ENCODE results near the gene SLC2A14.
"Not testable (repeated sequence)": the region's sequence is repeated elsewhere in the genome, so short reads cannot be mapped to it uniquely, and the experiment has no call there.

Gene SLC2A14

GRCh38 chr12:7842444-7842843, 30.3 kb downstream of the SLC2A14 start:
- H3K4me3 ChIP-seq (ENCODE audit: low read length); H3K36me3 ChIP-seq (ENCODE audit: control insufficient read depth, insufficient read depth, low read length): not testable (repeated sequence)

GRCh38 chr12:7839848-7840247, 32.9 kb downstream of the SLC2A14 start:
- not testable (repeated sequence) for H3K36me3 ChIP-seq (ENCODE audit: control insufficient read depth, insufficient read depth, low read length); H3K27me3 ChIP-seq (ENCODE audit: control insufficient read depth, insufficient read depth, low read length); H3K9me3 ChIP-seq (ENCODE audit: control insufficient read depth, low read length); H3K4me1 ChIP-seq (ENCODE audit: control insufficient read depth, insufficient read depth, low read length); H3K9ac ChIP-seq (ENCODE audit: low read length); H3K4me3 ChIP-seq (ENCODE audit: low read length)

More at GRCh38 chr12:7842444-7842843, 30.3 kb downstream of the SLC2A14 start:
- H3K4me1 ChIP-seq (ENCODE audit: control insufficient read depth, insufficient read depth, low read length); H3K9me3 ChIP-seq (ENCODE audit: control insufficient read depth, low read length); H3K27me3 ChIP-seq (ENCODE audit: control insufficient read depth, insufficient read depth, low read length); H3K9ac ChIP-seq (ENCODE audit: low read length): not testable (repeated sequence)

GRCh38 chr12:7839226-7839625, 33.5 kb downstream of the SLC2A14 start:
- not testable (repeated sequence) for H3K4me3 ChIP-seq (ENCODE audit: low read length); H3K9ac ChIP-seq (ENCODE audit: low read length); H3K4me1 ChIP-seq (ENCODE audit: control insufficient read depth, insufficient read depth, low read length)

GRCh38 chr12:7837366-7837765, 35.3 kb downstream of the SLC2A14 start:
- Histone ChIP-seq H3K4me1 (ENCODE audit: control insufficient read depth, insufficient read depth, low read length) (no peaks in the 10 kb centered on the region), H3K9ac (ENCODE audit: low read length) (no peak overlapping the region), H3K27me3 (ENCODE audit: control insufficient read depth, insufficient read depth, low read length) (no peaks in the 10 kb centered on the region), H3K4me3 (ENCODE audit: low read length) (no peak overlapping the region), H3K9me3 (ENCODE audit: control insufficient read depth, low read length) (no peaks in the 10 kb centered on the region), H3K36me3 (ENCODE audit: control insufficient read depth, insufficient read depth, low read length) (no peaks in the 10 kb centered on the region)

More at GRCh38 chr12:7839226-7839625, 33.5 kb downstream of the SLC2A14 start:
- not testable (repeated sequence) for H3K27me3 ChIP-seq (ENCODE audit: control insufficient read depth, insufficient read depth, low read length); H3K9me3 ChIP-seq (ENCODE audit: control insufficient read depth, low read length); H3K36me3 ChIP-seq (ENCODE audit: control insufficient read depth, insufficient read depth, low read length)

GRCh38 chr12:7835766-7836165, 36.9 kb downstream of the SLC2A14 start:
- Histone ChIP-seq H3K27me3 (ENCODE audit: control insufficient read depth, insufficient read depth, low read length) (no peaks in the 10 kb centered on the region), H3K4me1 (ENCODE audit: control insufficient read depth, insufficient read depth, low read length) (no peaks in the 10 kb centered on the region), H3K9ac (ENCODE audit: low read length) (no peak overlapping the region), H3K4me3 (ENCODE audit: low read length) (no peak overlapping the region), H3K36me3 (ENCODE audit: control insufficient read depth, insufficient read depth, low read length) (no peaks in the 10 kb centered on the region), H3K9me3 (ENCODE audit: control insufficient read depth, low read length) (no peaks in the 10 kb centered on the region)

- Histone ChIP-seq H3K9ac (ENCODE audit: low read length) (no peak overlapping the region), H3K9me3 (ENCODE audit: control insufficient read depth, low read length) (no peaks in the 10 kb centered on the region), H3K4me1 (ENCODE audit: control insufficient read depth, insufficient read depth, low read length) (no peaks in the 10 kb centered on the region), H3K36me3 (ENCODE audit: control insufficient read depth, insufficient read depth, low read length) (no peaks in the 10 kb centered on the region), H3K27me3 (ENCODE audit: control insufficient read depth, insufficient read depth, low read length) (no peaks in the 10 kb centered on the region), H3K4me3 (ENCODE audit: low read length) (no peak overlapping the region)
Observed at GRCh38 chr12:7835116-7835515, 37.6 kb downstream of the SLC2A14 start.

GRCh38 chr12:7834701-7835100, 38.0 kb downstream of the SLC2A14 start:
- Histone ChIP-seq H3K9me3 (ENCODE audit: control insufficient read depth, low read length) (no peaks in the 10 kb centered on the region), H3K4me3 (ENCODE audit: low read length) (no peak overlapping the region), H3K4me1 (ENCODE audit: control insufficient read depth, insufficient read depth, low read length) (no peaks in the 10 kb centered on the region), H3K36me3 (ENCODE audit: control insufficient read depth, insufficient read depth, low read length) (no peaks in the 10 kb centered on the region), H3K9ac (ENCODE audit: low read length) (no peak overlapping the region), H3K27me3 (ENCODE audit: control insufficient read depth, insufficient read depth, low read length) (no peaks in the 10 kb centered on the region)

- no peaks in the 10 kb centered on the region for H3K27me3 ChIP-seq (ENCODE audit: control insufficient read depth, insufficient read depth, low read length)
- no peaks in the 10 kb centered on the region for H3K4me1 ChIP-seq (ENCODE audit: control insufficient read depth, insufficient read depth, low read length)
- no peaks in the 10 kb centered on the region for H3K36me3 ChIP-seq (ENCODE audit: control insufficient read depth, insufficient read depth, low read length)
- no peak overlapping the region for H3K4me3 ChIP-seq (ENCODE audit: low read length)
- no peaks in the 10 kb centered on the region for H3K9me3 ChIP-seq (ENCODE audit: control insufficient read depth, low read length)
- H3K9ac ChIP-seq (ENCODE audit: low read length): no peak overlapping the region
Observed at GRCh38 chr12:7833831-7834230, 38.9 kb downstream of the SLC2A14 start.

- H3K4me1 ChIP-seq (ENCODE audit: control insufficient read depth, insufficient read depth, low read length); H3K9me3 ChIP-seq (ENCODE audit: control insufficient read depth, low read length); H3K36me3 ChIP-seq (ENCODE audit: control insufficient read depth, insufficient read depth, low read length); H3K4me3 ChIP-seq (ENCODE audit: low read length); H3K27me3 ChIP-seq (ENCODE audit: control insufficient read depth, insufficient read depth, low read length): not testable (repeated sequence)
- peak overlapping the region; percentile 1 for H3K9ac ChIP-seq (ENCODE audit: low read length)
Observed at GRCh38 chr12:7833201-7833600, 39.5 kb downstream of the SLC2A14 start.

- Histone ChIP-seq H3K4me1 (ENCODE audit: control insufficient read depth, insufficient read depth, low read length) (no peaks in the 10 kb centered on the region), H3K4me3 (ENCODE audit: low read length) (no peak overlapping the region), H3K36me3 (ENCODE audit: control insufficient read depth, insufficient read depth, low read length) (no peaks in the 10 kb centered on the region)
Observed at GRCh38 chr12:7832059-7832696, 40.5 kb downstream of the SLC2A14 start.

GRCh38 chr12:7829737-7830136, 43.0 kb downstream of the SLC2A14 start:
- H3K4me1 ChIP-seq (ENCODE audit: control insufficient read depth, insufficient read depth, low read length); H3K9ac ChIP-seq (ENCODE audit: low read length); H3K27me3 ChIP-seq (ENCODE audit: control insufficient read depth, insufficient read depth, low read length); H3K36me3 ChIP-seq (ENCODE audit: control insufficient read depth, insufficient read depth, low read length); H3K9me3 ChIP-seq (ENCODE audit: control insufficient read depth, low read length); H3K4me3 ChIP-seq (ENCODE audit: low read length): not testable (repeated sequence)

More at GRCh38 chr12:7832059-7832696, 40.5 kb downstream of the SLC2A14 start:
- Histone ChIP-seq H3K9ac (ENCODE audit: low read length) (no peak overlapping the region), H3K27me3 (ENCODE audit: control insufficient read depth, insufficient read depth, low read length) (peaks cover 2% of the 10 kb centered on the region), H3K9me3 (ENCODE audit: control insufficient read depth, low read length) (no peaks in the 10 kb centered on the region)

- H3K9me3 ChIP-seq (ENCODE audit: control insufficient read depth, low read length); H3K9ac ChIP-seq (ENCODE audit: low read length); H3K36me3 ChIP-seq (ENCODE audit: control insufficient read depth, insufficient read depth, low read length); H3K4me3 ChIP-seq (ENCODE audit: low read length); H3K4me1 ChIP-seq (ENCODE audit: control insufficient read depth, insufficient read depth, low read length); H3K27me3 ChIP-seq (ENCODE audit: control insufficient read depth, insufficient read depth, low read length): not testable (repeated sequence)
Observed at GRCh38 chr12:7825754-7826153, 47.0 kb downstream of the SLC2A14 start.
